ENCODE measurements around the gene SSUH2.
"Not testable (repeated sequence)": the region's sequence is repeated elsewhere in the genome, so short reads cannot be mapped to it uniquely, and the experiment has no call there.

DNA sequence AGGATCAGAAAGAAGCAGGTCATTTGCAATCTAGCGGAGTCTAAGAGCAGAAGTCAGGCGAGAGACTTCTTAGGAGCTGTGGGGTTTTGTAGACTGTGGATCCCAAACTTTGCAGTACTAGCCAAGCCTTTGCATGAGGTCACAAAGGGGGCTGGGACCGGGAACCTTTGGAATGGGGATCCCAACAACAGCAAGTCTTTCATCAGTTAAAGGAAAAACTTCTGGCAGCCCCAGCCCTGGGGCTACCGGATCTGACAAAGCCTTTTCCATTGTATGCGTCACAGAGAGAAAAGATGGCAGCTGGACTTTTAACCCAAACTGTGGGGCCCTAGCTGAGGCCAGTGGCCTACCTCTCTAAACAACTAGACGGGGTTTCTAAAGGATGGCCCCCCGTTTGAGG, 31.0 kb upstream of the SSUH2 start:
- TF ChIP-seq EZH2phosphoT487 (IDR thresholded peaks at IDR 0.05; ENCODE audit: borderline replicate concordance, low read depth, low read length): not testable (repeated sequence)
- TF ChIP-seq, protein P1, sequence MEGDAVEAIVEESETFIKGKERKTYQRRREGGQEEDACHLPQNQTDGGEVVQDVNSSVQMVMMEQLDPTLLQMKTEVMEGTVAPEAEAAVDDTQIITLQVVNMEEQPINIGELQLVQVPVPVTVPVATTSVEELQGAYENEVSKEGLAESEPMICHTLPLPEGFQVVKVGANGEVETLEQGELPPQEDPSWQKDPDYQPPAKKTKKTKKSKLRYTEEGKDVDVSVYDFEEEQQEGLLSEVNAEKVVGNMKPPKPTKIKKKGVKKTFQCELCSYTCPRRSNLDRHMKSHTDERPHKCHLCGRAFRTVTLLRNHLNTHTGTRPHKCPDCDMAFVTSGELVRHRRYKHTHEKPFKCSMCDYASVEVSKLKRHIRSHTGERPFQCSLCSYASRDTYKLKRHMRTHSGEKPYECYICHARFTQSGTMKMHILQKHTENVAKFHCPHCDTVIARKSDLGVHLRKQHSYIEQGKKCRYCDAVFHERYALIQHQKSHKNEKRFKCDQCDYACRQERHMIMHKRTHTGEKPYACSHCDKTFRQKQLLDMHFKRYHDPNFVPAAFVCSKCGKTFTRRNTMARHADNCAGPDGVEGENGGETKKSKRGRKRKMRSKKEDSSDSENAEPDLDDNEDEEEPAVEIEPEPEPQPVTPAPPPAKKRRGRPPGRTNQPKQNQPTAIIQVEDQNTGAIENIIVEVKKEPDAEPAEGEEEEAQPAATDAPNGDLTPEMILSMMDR (conservative IDR thresholded peaks at IDR 0.05; ENCODE audit: low read length): not testable (repeated sequence)

Measured in OCI-LY7 (cell line).